Stimulated activated naive CD8-positive, alpha-beta T cell treated with anti-CD3 and anti-CD28 coated beads, Interleukin-15, amount 100 ng/mL, for 72 hours (primary cell): ENCODE results near the gene ITGA1.

Source experiments
- ATAC-seq: fragments of 150-1000 bp; cut with Tn5 transposase; 2 replicates; pipeline ENCODE4 v1.10.0; 2021; ENCODE audit warnings: mild to moderate bottlenecking, moderate library complexity
- DNase-seq, 2 donors: peaks; one replicate each; pipeline ENCODE4 v3.0.0; 2021 to 2022
- H3K27ac Mint-ChIP-seq, 2 donors: one replicate each; pipeline ENCODE4 v1.8.0; 2022; ENCODE audit warnings: mild to moderate bottlenecking in 2 of 2, mixed read lengths in 2 of 2, moderate library complexity in 2 of 2
- H3K27me3 Mint-ChIP-seq: one replicate; pipeline ENCODE4 v1.8.0; 2022; ENCODE audit warnings: mixed read lengths
- H3K4me1 Mint-ChIP-seq: one replicate; pipeline ENCODE4 v1.8.0; 2022; ENCODE audit warnings: mild to moderate bottlenecking, mixed read lengths
- H3K4me3 Mint-ChIP-seq, 2 donors: one replicate each; pipeline ENCODE4 v1.8.0; 2022; ENCODE audit warnings: mild to moderate bottlenecking in 2 of 2, mixed read lengths in 2 of 2, moderate library complexity in 1 of 2
- H3K9me3 Mint-ChIP-seq, 2 donors: one replicate each; pipeline ENCODE4 v1.8.0; 2022; ENCODE audit warnings: mixed read lengths in 2 of 2

ITGA1 gene

DNA sequence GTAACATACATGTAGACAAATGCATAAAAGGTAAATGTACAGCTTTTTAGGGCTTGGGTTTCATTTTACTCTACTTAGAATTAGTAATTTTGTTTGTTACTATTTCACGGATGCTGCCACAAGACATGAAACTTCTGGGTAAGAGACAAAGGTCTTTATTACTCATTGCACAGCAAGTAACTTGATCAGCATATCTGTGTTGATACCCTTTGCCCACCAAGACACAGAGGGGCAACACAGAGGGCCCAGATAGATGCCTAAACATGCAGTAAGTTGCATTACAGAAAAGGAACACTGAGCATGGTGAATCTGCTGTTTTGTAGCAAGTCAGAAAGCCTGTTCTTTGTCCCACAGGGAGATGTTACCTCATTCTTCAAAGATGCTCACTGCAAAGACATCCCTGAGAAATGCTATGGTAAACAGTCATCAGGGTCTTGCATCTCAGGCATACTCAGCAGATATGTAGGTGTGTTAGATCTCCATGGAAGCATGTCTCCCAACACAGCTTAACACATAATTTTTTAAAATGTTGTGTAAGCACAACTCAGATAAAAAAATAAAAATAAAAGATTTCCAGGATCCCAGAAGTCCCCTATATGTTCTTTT is 211.7 kb downstream of the ITGA1 start:
- DNase-seq = no peak
- H3K27ac Mint-ChIP-seq = no peak overlapping the region
- no peaks in the 10 kb centered on the region for H3K27me3 Mint-ChIP-seq
- peaks cover 14% of the 10 kb centered on the region for H3K4me1 Mint-ChIP-seq
- no peak overlapping the region for H3K4me3 Mint-ChIP-seq
- no peaks in the 10 kb centered on the region for H3K9me3 Mint-ChIP-seq
- ATAC-seq = peak; percentile 67

- Mint-ChIP-seq H3K4me3 (no peak overlapping the region), H3K4me1 (peaks cover 32% of the 10 kb centered on the region), H3K27me3 (no peaks in the 10 kb centered on the region), H3K9me3 (no peaks in the 10 kb centered on the region), H3K27ac (no peak overlapping the region)
- ATAC-seq = no peak
- no peak for DNase-seq
Observed at GRCh38 chr5:53001541-53001940, 213.8 kb downstream of the ITGA1 start.

GRCh38 chr5:53002491-53002890 is 214.8 kb downstream of the ITGA1 start:
- H3K27ac Mint-ChIP-seq = no peak overlapping the region
- H3K27me3 Mint-ChIP-seq = no peaks in the 10 kb centered on the region
- H3K9me3 Mint-ChIP-seq = no peaks in the 10 kb centered on the region
- H3K4me1 Mint-ChIP-seq = peaks cover 42% of the 10 kb centered on the region
- H3K4me3 Mint-ChIP-seq = no peak overlapping the region
- ATAC-seq (no peak), DNase-seq (no peak)

DNA sequence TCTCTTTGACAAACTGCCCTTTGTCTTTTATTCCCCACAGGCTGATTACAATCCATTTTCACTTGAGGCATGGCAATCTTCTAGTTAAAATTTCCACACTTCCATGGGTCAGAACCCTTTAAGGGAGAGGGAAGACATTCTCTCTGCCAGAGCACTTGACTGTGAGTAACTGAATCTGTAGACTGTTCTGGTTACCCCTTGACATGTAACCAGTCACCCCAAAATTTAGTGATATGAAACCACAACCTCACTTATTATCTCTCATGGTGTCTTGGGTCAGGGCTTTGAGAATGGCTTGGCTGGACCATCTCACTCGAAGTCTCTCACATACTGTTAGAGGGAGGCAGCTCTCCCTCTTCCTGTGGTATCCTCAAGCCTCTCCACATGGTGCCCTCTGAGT is 215.4 kb downstream of the ITGA1 start:
- Mint-ChIP-seq H3K4me1 (peaks cover 48% of the 10 kb centered on the region), H3K9me3 (no peaks in the 10 kb centered on the region)
- no peak for ATAC-seq

GRCh38 chr5:53006911-53007890 is 219.5 kb downstream of the ITGA1 start:
- Mint-ChIP-seq H3K9me3 (no peaks in the 10 kb centered on the region), H3K27me3 (no peaks in the 10 kb centered on the region), H3K27ac (no peak overlapping the region), H3K4me1 (peaks cover 77% of the 10 kb centered on the region), H3K4me3 (no peak overlapping the region)
- ATAC-seq (no peak), DNase-seq (no peak)

More for the DNA sequence above, 215.4 kb downstream of the ITGA1 start:
- Mint-ChIP-seq H3K4me3 (no peak overlapping the region), H3K27ac (no peak overlapping the region), H3K27me3 (no peaks in the 10 kb centered on the region)
- DNase-seq = no peak

GRCh38 chr5:53008751-53009150 is 221.0 kb downstream of the ITGA1 start:
- peaks cover 10% of the 10 kb centered on the region for H3K27me3 Mint-ChIP-seq
- no peak overlapping the region for H3K4me3 Mint-ChIP-seq
- peaks cover 71% of the 10 kb centered on the region for H3K4me1 Mint-ChIP-seq
- H3K9me3 Mint-ChIP-seq = no peaks in the 10 kb centered on the region
- DNase-seq (peak; percentile 33 to 63), ATAC-seq (peak; percentile 96)
- peak overlapping the region in 1 of 2 donors; percentile 81 for H3K27ac Mint-ChIP-seq
